Stomach (tissue), 4 donors: ENCODE measurements around the gene NAT16.

ENCODE experiments used
- EP300 ChIP-seq: sonication (generic); formaldehyde crosslinking; IDR thresholded peaks from one replicate; pipeline ENCODE4 v1.6.1; 2017; ENCODE audit warnings: antibody characterized with exemption
- POLR2AphosphoS5 ChIP-seq, 3 donors: sonication (generic); formaldehyde crosslinking; IDR thresholded peaks; one replicate each; pipeline ENCODE4 v1.6.1; 2016; ENCODE audit warnings: antibody characterized with exemption in 3 of 3
- TF ChIP-seq, protein P1 (sequence below), 7 experiments: fragments of 450-650 bp in 4 of 7; fragments of 200-600 bp in 3 of 7; sonication (generic) in 3 of 7; IDR thresholded peaks; one replicate each; pipeline ENCODE4 v1.5.1; 2016 to 2019; ENCODE audit warnings: antibody characterized with exemption in 7 of 7, control low read depth in 2 of 7, mild to moderate bottlenecking in 1 of 7

DNA sequence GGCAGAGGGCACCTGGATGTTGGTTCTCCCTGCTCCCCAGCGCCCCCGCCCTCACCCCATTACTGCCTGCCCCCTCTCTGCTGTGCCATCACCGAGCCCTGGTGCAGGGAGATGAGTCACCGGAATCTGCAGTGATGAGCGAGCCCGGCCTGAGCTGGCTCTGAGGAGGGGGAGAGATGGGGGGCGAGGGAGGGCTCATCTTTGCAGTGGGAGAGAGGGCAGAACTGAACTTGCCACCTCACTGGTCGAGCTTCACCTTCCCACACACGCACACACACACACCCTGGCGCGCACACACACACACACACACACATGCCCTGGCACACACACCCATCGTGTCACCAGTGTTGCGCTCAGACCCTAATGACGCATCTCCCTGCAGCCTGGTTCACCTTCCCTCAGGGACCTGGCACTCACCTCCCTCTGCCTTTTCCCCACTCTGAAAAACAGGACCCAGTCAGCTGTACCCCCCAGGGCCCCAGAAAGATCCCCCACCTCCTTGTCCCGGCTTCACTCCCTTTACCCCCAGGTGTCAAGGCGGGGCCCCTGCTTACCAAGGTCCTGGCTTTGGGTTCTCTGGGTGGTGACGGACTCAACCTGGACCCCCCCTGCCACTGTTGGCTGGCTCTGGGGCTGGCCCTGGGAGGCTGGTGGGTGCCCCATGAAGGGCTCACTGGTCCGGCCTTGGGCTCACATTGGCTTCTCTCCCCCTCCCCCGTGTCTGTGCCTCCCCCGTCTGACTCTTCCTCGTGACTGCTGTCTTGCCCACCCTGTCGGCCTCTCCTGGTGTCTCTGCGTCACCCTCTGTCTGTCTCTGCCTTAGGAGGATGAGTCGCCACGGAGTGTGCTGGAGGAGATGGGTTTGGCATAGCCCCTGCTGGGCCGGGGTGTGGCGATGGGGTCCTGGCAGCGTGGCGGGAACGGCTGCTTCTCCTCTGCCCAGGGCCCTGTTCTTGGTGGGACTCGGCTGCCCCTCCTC, 20.1 kb downstream of the NAT16 start:
- TF ChIP-seq POLR2AphosphoS5 (IDR thresholded peaks at IDR 0.05) (no peak), EP300 (no peak)
- TF ChIP-seq, protein P1, sequence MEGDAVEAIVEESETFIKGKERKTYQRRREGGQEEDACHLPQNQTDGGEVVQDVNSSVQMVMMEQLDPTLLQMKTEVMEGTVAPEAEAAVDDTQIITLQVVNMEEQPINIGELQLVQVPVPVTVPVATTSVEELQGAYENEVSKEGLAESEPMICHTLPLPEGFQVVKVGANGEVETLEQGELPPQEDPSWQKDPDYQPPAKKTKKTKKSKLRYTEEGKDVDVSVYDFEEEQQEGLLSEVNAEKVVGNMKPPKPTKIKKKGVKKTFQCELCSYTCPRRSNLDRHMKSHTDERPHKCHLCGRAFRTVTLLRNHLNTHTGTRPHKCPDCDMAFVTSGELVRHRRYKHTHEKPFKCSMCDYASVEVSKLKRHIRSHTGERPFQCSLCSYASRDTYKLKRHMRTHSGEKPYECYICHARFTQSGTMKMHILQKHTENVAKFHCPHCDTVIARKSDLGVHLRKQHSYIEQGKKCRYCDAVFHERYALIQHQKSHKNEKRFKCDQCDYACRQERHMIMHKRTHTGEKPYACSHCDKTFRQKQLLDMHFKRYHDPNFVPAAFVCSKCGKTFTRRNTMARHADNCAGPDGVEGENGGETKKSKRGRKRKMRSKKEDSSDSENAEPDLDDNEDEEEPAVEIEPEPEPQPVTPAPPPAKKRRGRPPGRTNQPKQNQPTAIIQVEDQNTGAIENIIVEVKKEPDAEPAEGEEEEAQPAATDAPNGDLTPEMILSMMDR (IDR thresholded peaks at IDR 0.05) = no peak
